ENCODE measurements around the gene LRRC8D. TPM values are rescaled to one million over a fixed set of nuclear protein-coding genes. Genes with fewer than 3 reads are reported as not detected.

The LRRC8D gene
- total RNA-seq, 1 experiment from 2014 or later: 22.2 TPM

DNA sequence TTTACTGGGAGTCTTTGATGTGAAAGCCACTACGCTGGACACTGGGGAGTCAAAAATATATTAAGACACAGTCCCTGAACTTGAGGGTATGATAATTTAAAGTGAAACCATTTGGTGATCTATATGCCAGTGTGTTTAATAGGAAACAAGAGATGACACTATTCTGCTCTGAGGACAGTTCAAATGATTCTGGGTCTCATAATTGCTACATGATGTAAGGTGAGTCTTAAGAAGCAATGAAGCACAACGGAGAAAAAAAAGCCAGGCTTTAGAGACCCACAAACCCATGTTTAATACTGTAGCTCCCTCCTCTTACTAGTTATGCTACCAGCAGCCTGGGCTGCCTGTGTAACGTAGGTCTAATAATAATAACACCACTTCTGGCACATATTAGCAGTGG, 14.2 kb upstream of the LRRC8D start:
- no peak for DNase-seq (ENCODE audit: low read depth)

DNA sequence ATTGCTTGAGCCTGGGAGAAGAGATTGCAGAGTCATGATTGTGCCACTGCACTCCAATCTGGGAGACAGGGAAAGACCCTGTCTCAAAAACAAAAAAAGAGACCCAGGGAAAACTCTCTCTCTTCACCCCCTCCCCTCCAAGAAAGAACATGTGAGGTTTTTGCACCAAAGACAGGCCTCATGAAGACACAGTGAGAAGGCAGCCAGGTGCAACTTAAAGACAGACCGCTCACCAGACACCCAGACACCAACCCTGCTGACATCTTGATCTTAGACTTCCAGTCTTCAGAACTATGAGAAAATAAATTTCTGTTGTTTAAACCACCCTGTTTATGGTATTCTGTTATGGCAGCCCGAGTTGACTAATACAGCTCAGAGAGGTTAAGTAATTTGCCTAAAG, 13.3 kb upstream of the LRRC8D start:
- no peak for DNase-seq (ENCODE audit: low read depth)

DNA sequence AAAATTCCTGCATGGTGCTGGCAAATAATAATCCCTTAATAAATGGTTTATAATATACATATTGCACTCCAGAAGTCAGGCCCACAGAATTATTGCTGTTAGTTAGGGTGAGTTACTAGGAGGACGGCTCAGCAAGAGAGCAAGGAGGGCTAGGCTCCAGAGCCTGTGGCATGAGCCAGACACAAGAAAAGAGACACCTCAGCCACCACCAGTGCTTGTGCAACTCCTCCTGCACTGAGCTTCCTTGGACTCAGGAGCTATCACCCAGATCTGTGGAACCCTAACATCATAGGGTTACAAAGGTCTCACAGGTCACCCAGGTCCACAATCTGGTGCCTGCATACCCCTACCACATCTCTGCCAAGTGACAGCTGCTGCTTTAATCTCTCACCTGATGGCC, 12.8 kb upstream of the LRRC8D start:
- no peak for DNase-seq (ENCODE audit: low read depth)

DNA sequence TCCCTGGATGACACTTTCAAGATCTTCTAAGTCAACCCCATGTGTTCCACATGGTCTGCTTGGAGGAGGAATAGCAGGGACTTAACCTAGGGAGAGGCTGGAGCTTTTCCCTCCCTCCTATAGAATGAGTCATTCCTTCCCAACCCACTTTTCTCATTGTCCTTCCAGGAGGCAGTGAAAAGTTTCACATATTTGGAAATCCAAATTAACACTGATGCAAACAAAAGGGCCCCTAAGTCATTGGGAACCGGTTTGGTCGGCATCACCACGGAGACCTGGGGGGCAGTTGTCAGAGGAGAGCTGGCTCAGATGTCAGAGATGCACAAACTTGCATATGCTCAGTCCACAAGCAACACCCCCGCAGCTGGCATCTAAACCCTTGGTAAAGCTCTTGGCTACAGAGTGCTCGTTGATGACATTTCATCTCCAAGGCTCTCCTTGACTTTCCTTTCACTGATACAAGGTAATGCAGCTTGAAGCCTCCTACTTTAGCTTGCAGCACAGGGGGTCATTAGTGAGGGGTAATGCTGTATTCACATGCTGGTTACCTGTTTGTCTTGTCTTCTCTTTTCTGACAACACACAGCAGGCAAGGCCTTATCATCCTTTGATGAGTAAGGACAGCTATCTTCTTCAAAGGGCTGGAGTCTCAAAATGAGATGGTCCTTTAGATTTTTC, 12.3 kb upstream of the LRRC8D start:
- peak; percentile 55 for DNase-seq (ENCODE audit: low read depth)

DNA sequence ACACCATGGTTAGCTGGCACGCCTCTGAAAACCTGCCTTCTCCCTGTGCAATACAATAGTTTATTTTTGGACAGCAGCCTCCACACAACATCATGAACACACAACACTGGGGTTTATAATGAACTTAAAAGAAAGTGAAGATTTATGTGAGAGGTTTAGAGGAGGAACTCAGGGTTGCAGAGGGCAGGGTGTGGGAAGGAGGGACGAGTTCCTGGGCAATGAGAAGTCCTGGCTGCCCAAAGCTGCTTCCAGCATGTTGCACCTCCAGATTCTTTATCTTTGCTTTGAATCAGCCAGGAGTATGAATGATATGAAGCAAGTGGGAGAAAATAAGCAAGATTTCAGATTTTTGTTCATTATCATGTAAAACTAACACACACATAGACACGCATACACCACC, 11.3 kb upstream of the LRRC8D start:
- no peak for DNase-seq (ENCODE audit: low read depth)

DNA sequence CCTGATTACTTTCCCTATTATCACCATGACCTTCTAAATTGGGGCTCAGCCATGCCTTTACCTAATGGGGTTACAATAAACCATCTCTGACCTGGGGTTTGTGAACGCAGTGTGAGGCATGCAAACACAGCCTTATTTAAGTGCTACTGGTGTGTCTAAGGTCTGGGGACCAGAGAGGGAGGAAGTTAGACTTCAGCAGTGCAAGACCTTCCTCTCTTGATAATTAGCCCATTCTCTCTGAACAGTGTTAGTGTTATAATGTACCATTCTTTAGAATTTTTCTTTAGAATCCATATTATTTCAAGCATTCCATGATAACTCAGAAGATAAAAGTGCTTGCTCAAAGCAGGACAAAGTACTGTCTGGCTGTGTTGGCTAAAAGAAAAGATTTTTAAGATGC, 10.5 kb upstream of the LRRC8D start:
- DNase-seq (ENCODE audit: low read depth): no peak

DNA sequence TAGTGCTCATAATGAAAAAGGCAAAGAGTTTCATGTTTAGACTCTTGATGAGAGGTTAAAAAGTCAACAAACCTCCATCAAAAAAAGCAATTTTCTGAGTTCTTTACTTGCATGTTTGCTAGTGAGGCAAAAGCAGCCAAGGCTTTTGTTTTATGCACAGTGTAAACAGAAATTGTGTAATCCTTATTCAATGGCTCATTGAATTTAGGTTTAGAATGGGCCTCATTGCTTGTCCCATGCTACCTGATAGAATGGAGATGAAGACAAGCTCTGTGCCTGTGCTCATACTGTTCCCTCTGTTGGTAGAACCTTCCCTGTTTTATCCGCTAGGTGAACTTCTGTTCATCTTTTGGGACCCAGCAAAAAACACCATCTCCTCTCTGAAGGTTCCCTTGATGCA, 10.0 kb upstream of the LRRC8D start:
- no peak for DNase-seq (ENCODE audit: low read depth)

DNA sequence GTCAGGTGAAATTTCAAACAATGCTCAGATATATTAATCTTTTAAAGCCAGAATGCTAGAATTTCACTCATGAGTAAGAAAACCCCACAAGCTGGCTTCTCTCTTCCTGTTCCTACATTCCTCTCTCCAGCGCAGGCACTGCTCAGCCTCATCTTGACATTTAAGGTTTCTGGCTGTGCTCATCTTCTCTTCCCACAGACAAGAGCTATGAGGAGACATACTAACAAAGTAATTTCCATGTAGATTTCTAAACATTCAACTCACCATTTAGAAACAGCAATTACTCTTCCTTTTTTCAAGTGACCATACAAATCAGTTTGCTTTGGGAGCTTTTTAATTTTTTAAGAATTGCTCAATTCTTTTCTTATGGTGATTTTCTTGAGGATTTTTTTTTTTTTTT, 7.8 kb upstream of the LRRC8D start:
- no peak for DNase-seq (ENCODE audit: low read depth)

DNA sequence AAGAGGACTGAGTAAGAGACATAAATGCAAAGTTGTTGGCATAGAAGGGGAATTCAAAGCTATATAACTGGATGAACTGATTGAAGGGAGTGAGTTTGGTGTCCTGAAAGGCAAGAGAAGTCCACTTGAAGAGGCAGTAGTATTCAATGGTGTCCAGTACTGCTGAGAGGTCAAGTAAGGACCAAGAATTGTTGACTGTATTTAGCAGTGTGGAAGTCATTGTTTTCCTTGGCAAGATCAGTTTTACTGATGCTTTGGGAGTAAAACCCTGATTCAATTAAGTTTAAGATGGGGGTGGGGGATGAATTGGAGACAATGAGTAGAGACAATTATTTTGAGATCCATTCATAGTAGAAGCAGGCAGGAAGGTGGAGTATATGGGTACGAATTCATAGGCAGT, 5.8 kb upstream of the LRRC8D start:
- no peak for DNase-seq (ENCODE audit: low read depth)

DNA sequence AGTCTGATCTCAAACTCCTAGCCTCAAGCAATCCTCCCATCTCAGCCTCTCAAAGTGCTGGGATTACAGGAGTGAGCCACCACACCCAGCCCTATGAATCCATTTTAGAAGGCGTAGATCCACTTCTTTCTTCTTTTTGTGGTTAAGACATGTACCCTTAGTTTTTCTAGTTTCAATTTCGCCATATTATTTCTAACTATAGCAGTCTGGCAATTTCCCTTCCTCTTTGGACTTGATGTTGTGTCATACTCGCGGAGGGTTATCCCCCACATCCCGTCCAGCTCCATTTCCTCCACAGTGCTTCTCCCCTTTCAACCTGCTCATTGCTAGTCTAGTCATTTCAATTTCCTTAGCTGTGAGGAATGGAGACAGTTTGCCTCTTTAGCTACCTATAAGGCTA, 5.2 kb upstream of the LRRC8D start:
- DNase-seq (ENCODE audit: low read depth): no peak

DNA sequence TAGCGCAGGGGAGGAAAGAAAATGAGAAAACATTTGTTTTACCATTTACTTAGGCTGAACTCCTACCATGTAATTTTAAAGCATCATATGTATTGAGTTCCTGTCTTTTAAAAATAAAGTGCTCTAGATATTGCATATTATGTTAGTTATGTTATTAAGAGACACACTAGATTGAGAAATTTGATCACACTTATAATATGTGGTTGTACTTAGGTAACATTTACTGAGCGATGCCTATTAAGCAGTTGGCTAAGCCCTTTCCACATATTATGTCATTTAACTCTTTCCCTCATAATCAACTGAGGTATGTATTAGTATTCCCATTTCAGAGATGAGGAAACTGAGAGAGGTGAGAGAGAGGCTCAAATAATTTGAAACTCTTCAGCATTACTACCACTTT, 4.5 kb upstream of the LRRC8D start:
- DNase-seq (ENCODE audit: low read depth): no peak

DNA sequence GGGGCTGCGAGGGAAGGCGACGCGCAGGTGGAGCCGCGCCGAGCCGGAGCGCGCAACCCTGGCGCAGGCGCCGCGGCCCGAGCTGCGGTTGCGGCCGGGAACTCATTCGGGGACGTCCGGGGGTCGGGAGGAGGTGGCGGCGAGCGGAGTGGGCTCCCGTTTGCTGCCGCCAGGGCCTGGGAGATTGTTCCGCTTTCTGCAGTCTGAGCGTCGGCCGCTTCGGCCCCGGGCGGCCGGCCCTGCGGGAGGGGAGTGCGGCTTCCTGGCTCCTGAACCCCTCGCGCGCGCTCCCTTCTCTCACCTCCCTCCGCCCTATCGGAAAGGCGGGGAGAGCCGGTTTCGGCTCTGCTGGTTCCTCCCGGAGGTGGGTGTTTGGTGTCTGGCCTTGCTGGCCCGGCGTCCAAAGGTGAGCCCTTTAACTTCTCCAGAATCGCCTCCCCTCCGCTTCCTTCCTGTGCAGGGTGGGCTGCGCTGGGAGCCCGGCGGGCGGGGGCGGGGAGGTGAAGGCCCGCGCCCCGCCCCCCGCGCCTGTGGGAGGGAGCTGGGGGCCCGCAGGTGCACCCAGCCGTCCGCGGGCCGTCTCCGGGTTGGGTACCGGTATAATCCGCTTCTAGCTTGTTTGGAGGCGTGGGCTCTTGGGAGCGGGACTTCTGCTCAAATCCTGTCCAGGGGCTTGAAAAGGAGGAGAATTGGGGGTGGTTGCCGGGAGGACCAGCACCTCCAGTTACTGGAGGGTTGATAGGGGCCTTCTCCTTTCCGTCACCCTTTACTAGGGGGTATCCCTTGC, 683 bp downstream of the LRRC8D start:
- peak; percentile 29 for DNase-seq (ENCODE audit: low read depth)

DNA sequence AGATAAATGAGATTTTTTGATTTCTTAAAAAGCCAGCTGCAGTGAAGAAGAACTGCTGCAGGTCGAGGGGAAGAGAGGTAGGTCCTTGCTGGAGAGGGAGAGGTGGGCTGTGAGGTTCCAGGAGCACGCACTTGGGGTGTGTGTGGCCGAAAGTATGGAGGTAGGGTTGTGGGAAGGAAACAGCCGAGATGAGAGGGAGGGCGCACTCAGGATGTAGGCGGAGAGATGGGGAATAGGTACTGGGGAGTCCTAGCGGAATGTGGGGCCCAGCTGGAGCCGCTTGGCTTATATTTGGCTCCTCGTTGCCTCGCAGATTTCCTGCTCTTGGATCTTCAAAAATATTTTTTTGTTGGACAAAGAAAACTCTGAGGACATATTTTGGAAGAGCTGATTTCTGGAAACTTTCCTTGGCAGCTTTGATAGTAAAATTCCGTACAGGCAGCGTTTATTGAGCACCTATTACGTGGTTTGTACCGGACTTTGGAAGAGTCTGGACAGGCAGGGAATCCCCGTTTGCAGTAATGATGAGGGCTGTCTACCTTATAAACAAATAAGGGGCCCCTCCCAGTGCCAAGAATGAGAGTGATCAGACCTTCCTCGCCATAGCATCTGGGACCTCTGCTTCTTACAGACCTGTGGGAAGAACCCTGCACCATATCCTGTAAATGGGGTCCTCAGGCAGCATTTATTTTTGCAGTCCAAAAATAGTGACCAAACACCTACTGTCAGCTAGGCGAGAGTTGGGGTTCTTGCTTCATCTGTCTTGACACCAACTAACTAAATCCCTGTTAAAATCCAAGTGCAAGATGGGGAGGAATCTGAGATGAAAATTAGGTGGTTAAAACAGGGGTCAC, 1.5 kb downstream of the LRRC8D start:
- DNase-seq (ENCODE audit: low read depth): no peak

DNA sequence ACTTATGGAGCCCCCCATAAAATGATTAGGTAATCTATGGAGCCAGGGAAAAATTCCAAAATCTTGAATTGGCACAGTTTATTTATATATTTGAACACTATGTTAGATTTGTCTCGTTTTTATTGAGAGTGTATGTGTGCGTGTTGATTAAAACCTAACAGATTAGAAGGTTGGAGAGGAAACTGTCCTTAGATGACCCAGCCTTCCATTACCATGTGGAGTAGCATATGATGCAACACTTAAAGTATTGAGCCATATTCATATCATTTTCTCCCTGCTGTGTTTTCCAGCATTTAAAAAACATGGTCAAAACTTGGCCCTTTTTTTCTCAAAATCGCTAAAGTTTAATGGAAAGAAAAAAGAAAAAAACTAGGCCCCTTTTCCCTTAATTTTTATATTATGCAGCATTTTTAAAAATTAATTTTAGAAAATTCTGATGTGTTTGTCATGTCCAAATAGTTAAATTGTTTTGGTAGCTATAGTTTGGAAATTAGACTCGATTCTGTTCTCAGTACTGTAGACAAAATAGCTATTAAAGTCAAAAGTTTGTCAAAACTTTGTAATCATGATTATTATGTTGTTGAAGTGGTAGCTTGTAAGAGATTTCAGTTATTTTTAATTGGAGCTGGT, 2.3 kb downstream of the LRRC8D start:
- DNase-seq (ENCODE audit: low read depth): no peak

DNA sequence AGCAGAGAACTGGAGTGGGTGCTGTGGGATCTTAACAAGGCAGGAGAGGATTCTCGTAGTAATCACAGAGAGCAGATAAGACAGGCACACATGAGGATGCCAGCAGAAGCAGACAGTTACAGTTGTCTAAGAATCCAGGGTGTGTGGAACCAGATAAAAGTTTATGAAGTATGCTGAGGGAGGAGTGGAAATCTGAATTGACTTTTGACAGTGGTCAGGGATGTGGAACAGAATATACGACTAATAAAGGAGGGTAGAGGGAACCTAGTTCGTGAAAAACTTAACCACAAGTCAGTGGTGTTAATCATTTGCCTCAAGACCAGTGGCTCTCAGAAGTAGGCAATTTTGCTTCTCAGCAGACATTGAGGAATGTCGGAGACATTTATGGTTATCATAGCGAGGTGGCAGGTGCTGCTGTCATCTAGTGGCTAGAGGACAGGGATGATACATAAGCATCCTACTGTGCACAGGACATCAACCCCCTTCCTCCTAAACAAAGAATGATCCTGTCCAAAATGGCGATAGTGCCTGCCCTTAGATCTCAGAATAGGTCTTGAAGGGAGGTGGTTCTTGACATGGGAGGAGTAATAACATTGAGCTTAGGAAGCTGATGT, 3.0 kb downstream of the LRRC8D start:
- DNase-seq (ENCODE audit: low read depth): no peak

DNA sequence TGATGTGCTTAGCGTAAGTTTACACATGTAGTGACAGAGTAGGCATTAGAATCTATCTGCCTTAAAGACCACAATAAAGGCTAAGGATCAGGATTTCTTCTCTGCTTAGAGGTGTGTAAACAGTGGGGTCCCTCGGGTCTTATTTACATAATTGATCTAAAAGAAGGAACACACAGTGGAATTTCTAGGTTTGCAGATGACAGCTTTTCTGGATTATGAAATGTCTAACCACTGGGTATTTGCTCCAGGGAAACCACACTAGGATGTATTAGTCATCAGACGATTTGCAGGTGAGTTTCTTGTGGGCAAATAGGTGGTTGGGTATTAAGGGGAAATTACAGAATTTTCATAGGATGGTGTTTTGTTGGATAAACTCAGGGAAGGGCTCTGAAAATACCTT, 5.8 kb downstream of the LRRC8D start:
- peak; percentile 17 for DNase-seq (ENCODE audit: low read depth)

DNA sequence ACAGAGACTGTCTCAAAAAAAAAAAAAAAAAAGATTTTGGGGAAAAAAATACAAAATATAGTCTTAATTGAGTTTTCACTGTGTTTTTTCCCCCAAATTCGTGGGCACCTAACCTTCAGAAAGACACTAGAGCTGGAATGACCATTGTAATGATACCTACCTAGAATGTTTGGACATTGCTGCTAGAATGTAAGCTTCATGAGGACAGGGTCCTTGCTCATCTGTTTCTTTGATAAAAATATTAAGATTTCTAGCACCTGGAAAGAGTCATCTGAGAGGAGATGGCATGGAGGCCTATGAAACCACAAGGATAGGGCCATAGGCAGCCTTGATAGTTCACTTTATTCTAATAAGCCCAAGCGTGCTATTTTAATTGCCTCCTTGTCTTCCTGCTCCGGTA, 6.5 kb downstream of the LRRC8D start:
- no peak for DNase-seq (ENCODE audit: low read depth)

DNA sequence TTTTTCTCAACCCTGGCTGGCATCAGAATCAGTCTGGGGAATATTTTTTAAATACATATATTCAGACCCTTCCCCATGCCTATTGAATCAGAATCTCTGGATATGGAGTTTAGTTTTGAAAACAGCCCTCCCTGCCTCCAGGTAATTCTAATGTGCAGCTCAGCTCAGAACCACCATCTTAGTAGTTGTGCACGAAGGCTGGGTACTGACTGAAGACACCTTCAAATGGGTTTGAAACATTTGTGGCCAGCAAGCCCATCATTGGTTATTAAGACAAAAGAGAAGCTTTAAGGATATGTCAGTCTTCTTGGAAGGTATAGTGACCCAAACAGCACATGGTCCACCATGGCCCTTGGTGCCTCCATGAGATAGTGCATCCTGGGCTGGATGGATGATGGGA, 7.1 kb downstream of the LRRC8D start:
- no peak for DNase-seq (ENCODE audit: low read depth)

DNA sequence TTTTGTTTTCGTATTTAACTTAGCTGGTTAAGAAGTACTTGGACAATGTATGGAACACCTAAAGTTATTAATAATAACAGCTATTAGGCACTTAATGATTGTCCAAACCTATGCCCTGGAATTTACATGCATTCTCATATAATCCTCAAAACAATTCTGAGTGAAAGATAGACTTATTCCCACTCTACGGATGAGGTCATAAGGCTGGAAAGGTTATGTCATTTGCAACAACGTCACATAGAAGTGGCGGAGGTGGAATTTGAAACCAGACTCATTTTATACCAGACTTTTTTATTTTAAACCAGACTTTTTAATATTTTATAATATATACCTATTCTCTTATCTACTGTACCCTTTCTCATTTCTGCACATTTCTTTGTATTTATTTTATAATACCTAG, 8.4 kb downstream of the LRRC8D start:
- no peak for DNase-seq (ENCODE audit: low read depth)

DNA sequence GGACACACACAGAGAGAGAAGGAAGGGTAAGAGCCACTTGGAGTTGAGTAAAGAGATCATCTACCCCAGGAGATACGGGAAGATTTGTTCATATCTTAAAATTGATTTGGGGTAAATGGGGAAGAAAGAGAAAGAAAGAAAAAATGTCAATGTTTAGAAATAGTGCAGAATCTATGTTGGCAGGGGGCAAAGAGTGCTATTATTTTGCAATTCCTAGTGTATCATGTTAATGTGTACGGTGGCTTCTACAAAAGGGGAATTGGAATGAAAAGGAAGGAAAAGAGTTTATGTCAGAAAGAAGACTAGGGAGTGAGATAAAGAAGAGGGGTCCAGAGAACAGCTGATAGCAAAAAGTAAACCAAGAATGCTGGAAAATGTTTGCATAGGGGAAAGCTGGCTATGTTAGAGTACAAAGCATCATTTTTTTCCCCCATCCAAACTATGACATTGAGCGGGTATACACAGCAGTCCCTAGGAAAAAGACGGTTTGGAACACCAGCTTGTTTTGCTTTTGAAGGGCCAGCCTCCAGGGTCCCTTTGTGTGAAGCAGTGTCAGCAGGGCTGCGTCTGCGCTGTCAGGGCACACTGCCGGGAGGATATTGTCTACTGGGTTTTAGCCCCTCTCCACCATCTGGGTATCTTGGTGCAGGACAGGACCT, 10.8 kb downstream of the LRRC8D start:
- no peak for DNase-seq (ENCODE audit: low read depth)

Measured in HT1080 (cell line).